ENCODE data around the gene H2AZ2.

DNA sequence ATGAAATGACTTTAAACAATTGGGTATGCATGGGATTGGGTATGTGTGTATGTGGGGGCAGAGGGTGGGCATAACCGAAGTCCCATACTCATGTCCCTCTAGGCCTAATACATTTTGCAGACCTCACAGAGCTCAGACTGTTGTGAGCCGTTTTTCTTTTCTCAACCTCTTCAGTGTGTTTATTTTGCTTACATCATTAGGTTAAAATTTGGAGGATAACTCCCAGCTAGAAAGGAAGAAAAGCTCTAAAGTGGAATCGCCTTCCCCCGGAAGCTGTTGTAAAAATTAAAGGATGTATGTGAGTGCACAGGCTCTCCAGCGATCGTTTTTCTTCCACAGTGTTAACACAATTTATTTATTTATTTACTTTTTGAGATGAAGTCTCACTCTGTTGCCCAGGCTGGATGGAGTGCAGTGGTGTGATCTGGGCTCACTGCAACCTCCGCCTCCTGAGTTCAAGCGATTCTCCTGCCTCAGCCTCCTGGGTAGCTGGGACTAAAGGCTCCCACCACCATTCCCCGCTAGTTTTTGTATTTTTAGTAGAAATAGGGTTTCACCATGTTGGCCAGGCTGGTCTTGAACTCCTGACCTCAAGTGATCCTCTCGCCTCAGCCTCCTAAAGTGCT, 1.5 kb upstream of the H2AZ2 start:
- TF ChIP-seq, protein P1, sequence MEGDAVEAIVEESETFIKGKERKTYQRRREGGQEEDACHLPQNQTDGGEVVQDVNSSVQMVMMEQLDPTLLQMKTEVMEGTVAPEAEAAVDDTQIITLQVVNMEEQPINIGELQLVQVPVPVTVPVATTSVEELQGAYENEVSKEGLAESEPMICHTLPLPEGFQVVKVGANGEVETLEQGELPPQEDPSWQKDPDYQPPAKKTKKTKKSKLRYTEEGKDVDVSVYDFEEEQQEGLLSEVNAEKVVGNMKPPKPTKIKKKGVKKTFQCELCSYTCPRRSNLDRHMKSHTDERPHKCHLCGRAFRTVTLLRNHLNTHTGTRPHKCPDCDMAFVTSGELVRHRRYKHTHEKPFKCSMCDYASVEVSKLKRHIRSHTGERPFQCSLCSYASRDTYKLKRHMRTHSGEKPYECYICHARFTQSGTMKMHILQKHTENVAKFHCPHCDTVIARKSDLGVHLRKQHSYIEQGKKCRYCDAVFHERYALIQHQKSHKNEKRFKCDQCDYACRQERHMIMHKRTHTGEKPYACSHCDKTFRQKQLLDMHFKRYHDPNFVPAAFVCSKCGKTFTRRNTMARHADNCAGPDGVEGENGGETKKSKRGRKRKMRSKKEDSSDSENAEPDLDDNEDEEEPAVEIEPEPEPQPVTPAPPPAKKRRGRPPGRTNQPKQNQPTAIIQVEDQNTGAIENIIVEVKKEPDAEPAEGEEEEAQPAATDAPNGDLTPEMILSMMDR (conservative IDR thresholded peaks at IDR 0.05; ENCODE audit: low read length), result no peak
- no peak for TF ChIP-seq EZH2phosphoT487 (IDR thresholded peaks at IDR 0.05; ENCODE audit: borderline replicate concordance, low read depth, low read length)
